Suprapubic skin (tissue), 4 donors: ENCODE data around the gene STAB2. TPM values are rescaled to one million over a fixed set of nuclear protein-coding genes. Genes with fewer than 3 reads are reported as not detected.

Source experiments
- DNase-seq, 2 donors: peaks; one replicate each; pipeline ENCODE4 v3.0.0-alpha.2; 2019; ENCODE audit warnings: low spot score in 2 of 2
- H3K27ac ChIP-seq: fragments of 200-600 bp; sonication (generic); one replicate; pipeline ENCODE4 v1.5.1; 2019
- H3K27me3 ChIP-seq: fragments of 200-600 bp; sonication (generic); one replicate; pipeline ENCODE4 v1.5.1; 2019
- H3K36me3 ChIP-seq: fragments of 200-600 bp; sonication (generic); one replicate; pipeline ENCODE4 v1.5.1; 2019
- H3K4me1 ChIP-seq: fragments of 200-600 bp; sonication (generic); one replicate; pipeline ENCODE4 v1.5.1; 2019
- H3K4me3 ChIP-seq: fragments of 200-600 bp; sonication (generic); one replicate; pipeline ENCODE4 v1.5.1; 2019; ENCODE audit warnings: mild to moderate bottlenecking
- H3K9me3 ChIP-seq: fragments of 200-600 bp; sonication (generic); one replicate; pipeline ENCODE4 v1.5.1; 2019
- EP300 ChIP-seq: sonication (generic); formaldehyde crosslinking; IDR thresholded peaks from one replicate; pipeline ENCODE4 v1.6.1; 2017; ENCODE audit warnings: antibody characterized with exemption
- POLR2A ChIP-seq, 2 donors: fragments of 450-650 bp; IDR thresholded peaks; one replicate each; pipeline ENCODE4 v1.6.1; 2017; ENCODE audit warnings: antibody characterized with exemption in 2 of 2, mild to moderate bottlenecking in 2 of 2, moderate library complexity in 2 of 2
- POLR2AphosphoS5 ChIP-seq, 3 donors: sonication (generic); formaldehyde crosslinking; IDR thresholded peaks; one replicate each; pipeline ENCODE4 v1.6.1; 2017; ENCODE audit warnings: antibody characterized with exemption in 3 of 3
- WGBS: methylation state at CpG from one replicate; pipeline ENCODE4 v1.1.5; 2018; 5-methylcytosine and 5-hydroxymethylcytosine counted together
- total RNA-seq, 4 donors: library from RNA; depleted of rRNA; stranded (reverse); fragments of >200 nt; gene quantifications; one replicate each; pipeline ENCODE4 v1.1.0, GENCODE V29; 2016
- TF ChIP-seq, protein P1 (sequence below), 2 donors: fragments of 200-600 bp in 1 of 2; fragments of 450-650 bp in 1 of 2; sonication (generic) in 1 of 2; IDR thresholded peaks; one replicate each; pipeline ENCODE4 v1.5.1; 2016 to 2019; ENCODE audit warnings: antibody characterized with exemption in 2 of 2, mild to moderate bottlenecking in 1 of 2, moderate library complexity in 1 of 2

Gene STAB2, protein sequence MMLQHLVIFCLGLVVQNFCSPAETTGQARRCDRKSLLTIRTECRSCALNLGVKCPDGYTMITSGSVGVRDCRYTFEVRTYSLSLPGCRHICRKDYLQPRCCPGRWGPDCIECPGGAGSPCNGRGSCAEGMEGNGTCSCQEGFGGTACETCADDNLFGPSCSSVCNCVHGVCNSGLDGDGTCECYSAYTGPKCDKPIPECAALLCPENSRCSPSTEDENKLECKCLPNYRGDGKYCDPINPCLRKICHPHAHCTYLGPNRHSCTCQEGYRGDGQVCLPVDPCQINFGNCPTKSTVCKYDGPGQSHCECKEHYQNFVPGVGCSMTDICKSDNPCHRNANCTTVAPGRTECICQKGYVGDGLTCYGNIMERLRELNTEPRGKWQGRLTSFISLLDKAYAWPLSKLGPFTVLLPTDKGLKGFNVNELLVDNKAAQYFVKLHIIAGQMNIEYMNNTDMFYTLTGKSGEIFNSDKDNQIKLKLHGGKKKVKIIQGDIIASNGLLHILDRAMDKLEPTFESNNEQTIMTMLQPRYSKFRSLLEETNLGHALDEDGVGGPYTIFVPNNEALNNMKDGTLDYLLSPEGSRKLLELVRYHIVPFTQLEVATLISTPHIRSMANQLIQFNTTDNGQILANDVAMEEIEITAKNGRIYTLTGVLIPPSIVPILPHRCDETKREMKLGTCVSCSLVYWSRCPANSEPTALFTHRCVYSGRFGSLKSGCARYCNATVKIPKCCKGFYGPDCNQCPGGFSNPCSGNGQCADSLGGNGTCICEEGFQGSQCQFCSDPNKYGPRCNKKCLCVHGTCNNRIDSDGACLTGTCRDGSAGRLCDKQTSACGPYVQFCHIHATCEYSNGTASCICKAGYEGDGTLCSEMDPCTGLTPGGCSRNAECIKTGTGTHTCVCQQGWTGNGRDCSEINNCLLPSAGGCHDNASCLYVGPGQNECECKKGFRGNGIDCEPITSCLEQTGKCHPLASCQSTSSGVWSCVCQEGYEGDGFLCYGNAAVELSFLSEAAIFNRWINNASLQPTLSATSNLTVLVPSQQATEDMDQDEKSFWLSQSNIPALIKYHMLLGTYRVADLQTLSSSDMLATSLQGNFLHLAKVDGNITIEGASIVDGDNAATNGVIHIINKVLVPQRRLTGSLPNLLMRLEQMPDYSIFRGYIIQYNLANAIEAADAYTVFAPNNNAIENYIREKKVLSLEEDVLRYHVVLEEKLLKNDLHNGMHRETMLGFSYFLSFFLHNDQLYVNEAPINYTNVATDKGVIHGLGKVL (N-terminal part only)
- total RNA-seq = under 1 TPM in 1 of 4 donors, not detected in 3; 0.34 TPM

DNA sequence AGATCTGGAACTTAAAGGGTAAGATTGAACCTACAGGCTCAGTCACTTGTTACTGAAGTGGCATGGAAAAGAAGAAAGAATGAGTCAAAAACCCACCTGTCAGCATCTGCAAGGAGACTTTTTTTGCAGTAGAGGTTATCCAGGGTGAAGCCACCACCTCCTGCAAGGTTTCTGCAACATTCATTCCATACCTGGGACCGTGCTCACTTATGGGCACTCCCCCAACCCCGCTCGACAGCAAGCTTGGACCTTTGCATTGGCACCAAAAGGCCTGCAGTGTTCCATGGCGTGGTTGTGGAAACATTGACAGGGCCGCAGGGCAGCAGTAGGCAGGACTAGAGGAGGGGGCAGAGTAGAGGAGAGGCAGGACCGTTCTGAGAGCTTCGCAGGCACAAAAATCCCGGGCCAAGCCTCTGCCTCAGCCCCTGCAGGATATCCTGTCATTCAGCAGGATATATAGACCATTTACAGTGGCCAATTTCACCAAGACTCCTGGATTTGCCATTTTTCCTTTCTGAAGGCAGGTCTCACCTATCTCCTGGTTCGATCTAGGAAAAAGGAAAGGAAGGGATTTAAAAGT lies at the start of gene STAB2:
Gene STAB2 (plus strand): TSS at position 483 of the 580 bp plus-strand sequence. CDS start 204 bp downstream, outside the sequence.
- TF ChIP-seq, protein P1, sequence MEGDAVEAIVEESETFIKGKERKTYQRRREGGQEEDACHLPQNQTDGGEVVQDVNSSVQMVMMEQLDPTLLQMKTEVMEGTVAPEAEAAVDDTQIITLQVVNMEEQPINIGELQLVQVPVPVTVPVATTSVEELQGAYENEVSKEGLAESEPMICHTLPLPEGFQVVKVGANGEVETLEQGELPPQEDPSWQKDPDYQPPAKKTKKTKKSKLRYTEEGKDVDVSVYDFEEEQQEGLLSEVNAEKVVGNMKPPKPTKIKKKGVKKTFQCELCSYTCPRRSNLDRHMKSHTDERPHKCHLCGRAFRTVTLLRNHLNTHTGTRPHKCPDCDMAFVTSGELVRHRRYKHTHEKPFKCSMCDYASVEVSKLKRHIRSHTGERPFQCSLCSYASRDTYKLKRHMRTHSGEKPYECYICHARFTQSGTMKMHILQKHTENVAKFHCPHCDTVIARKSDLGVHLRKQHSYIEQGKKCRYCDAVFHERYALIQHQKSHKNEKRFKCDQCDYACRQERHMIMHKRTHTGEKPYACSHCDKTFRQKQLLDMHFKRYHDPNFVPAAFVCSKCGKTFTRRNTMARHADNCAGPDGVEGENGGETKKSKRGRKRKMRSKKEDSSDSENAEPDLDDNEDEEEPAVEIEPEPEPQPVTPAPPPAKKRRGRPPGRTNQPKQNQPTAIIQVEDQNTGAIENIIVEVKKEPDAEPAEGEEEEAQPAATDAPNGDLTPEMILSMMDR (IDR thresholded peaks at IDR 0.05) = no peak
- TF ChIP-seq EP300 = no peak
- no peak for TF ChIP-seq POLR2AphosphoS5 (IDR thresholded peaks at IDR 0.05)
- TF ChIP-seq POLR2A (IDR thresholded peaks at IDR 0.05) = no peak
- Histone ChIP-seq H3K9me3 (no peaks in the 10 kb centered on the region), H3K27ac (no peak within 1 kb of the TSS), H3K36me3 (no peaks in the 10 kb centered on the region), H3K27me3 (no peaks in the 10 kb centered on the region), H3K4me3 (no peak within 1 kb of the TSS), H3K4me1 (no peaks in the 10 kb centered on the region)
- no peak for DNase-seq
- 52% methylated on average over 5 of the region's 9 CpGs for WGBS

DNA sequence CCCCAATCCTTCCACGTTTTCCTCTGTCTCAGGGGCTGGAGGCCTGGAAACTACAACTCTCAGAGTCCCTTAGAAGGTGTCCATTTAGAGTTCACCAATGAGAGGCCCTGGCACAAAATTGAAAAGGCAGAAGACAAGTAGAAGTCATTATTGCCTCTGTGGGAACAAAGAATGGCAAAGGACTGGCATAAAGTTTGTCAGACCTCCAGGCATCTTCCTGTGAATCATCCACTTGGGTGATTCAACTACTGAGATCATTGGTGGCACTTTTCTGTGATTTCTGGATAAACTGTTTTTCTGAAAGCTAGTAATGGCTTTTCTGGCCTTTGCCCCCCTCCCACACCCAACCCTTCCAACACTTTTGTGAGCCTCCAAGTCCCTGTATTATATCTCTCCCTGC lies 48.7 kb upstream of the STAB2 start:
- WGBS = 68% methylated on average over 1 of the region's 1 CpG
- Histone ChIP-seq H3K36me3 (no peaks in the 10 kb centered on the region), H3K9me3 (no peaks in the 10 kb centered on the region), H3K27ac (no peak overlapping the region), H3K4me3 (no peak overlapping the region), H3K27me3 (no peaks in the 10 kb centered on the region), H3K4me1 (no peaks in the 10 kb centered on the region)
- DNase-seq = no peak
- no peak for TF ChIP-seq POLR2AphosphoS5 (IDR thresholded peaks at IDR 0.05)
- TF ChIP-seq POLR2A (IDR thresholded peaks at IDR 0.05) = no peak
- no peak for TF ChIP-seq EP300
- TF ChIP-seq, protein P1 (IDR thresholded peaks at IDR 0.05) = no peak

DNA sequence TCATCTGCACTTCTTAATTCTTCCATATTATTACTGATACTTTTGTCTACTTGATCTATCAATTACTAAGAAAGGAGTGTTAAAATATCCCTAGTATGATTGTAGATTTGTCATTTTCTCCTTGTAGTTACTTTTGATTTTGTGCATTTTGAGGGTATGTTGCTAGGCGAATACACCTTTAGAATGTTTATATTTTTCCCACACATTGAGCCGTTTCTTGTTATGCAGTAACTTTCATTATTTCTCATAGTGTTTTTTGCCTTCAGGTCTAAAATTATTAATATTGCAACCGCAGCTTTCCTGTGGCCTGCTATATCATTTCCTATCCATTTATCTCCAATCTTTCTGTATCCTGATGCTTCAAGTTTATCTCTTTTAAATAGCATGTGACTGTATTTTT lies 46.8 kb upstream of the STAB2 start:
- Histone ChIP-seq H3K27ac (no peak overlapping the region), H3K4me1 (no peaks in the 10 kb centered on the region), H3K4me3 (no peak overlapping the region), H3K9me3 (no peaks in the 10 kb centered on the region), H3K27me3 (no peaks in the 10 kb centered on the region), H3K36me3 (no peaks in the 10 kb centered on the region)
- DNase-seq = no peak
- WGBS = 63% methylated on average over 3 of the region's 3 CpGs
- TF ChIP-seq EP300 (no peak), POLR2A (IDR thresholded peaks at IDR 0.05) (no peak), POLR2AphosphoS5 (IDR thresholded peaks at IDR 0.05) (no peak)
- TF ChIP-seq, protein P1 (IDR thresholded peaks at IDR 0.05) = no peak

DNA sequence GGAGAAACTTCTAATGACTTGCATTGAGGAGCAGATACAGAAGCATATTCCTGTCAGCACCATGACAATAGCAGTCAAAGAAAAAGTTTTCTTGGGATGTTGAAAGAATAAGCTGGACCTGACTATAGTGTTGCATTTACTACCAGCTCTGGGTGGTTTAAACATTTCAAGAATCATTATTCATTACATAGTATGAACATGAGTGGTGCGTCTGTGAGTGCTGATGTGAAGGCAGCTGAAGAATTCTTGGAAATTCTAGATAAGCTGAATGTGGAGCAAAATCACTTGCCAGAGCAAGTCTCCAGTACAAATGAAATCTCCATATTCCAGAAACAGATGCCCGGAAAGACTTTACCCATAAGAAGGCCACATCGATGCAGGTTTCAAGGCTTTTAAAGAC lies 45.0 kb upstream of the STAB2 start:
- Histone ChIP-seq H3K4me3 (no peak overlapping the region), H3K36me3 (no peaks in the 10 kb centered on the region), H3K4me1 (no peaks in the 10 kb centered on the region), H3K9me3 (no peaks in the 10 kb centered on the region), H3K27ac (no peak overlapping the region), H3K27me3 (no peaks in the 10 kb centered on the region)
- WGBS = 77% methylated on average over 3 of the region's 3 CpGs
- TF ChIP-seq, protein P1 (IDR thresholded peaks at IDR 0.05) = no peak
- TF ChIP-seq POLR2A (IDR thresholded peaks at IDR 0.05) (no peak), EP300 (no peak), POLR2AphosphoS5 (IDR thresholded peaks at IDR 0.05) (no peak)
- no peak for DNase-seq
